SJCRH30 (cell line): ENCODE measurements around the gene KRTAP17-1. TPM values are rescaled to one million over a fixed set of nuclear protein-coding genes. Genes with fewer than 3 reads are reported as not detected.

Experiments
- DNase-seq, 2 experiments: peaks; one replicate each; pipeline ENCODE4 v3.0.0-alpha.2; 2015 to 2020
- H3K27ac ChIP-seq: fragments of 250-450 bp; sonication (Bioruptor Pico); 2 replicates; pipeline ENCODE4 v1.5.1; 2020; ENCODE audit warnings: mild to moderate bottlenecking, moderate library complexity
- H3K27me3 ChIP-seq: fragments of 250-450 bp; sonication (Bioruptor Pico); 2 replicates; pipeline ENCODE4 v1.5.1; 2020; ENCODE audit warnings: mild to moderate bottlenecking, moderate library complexity
- H3K36me3 ChIP-seq: fragments of 250-450 bp; sonication (Bioruptor Pico); 2 replicates; pipeline ENCODE4 v1.5.1; 2020; ENCODE audit warnings: mild to moderate bottlenecking, moderate library complexity
- H3K4me1 ChIP-seq: fragments of 250-450 bp; sonication (Bioruptor Pico); 2 replicates; pipeline ENCODE4 v1.5.1; 2020; ENCODE audit warnings: mild to moderate bottlenecking, moderate library complexity
- H3K4me3 ChIP-seq: fragments of 250-450 bp; sonication (Bioruptor Pico); 2 replicates; pipeline ENCODE4 v1.5.1; 2020; ENCODE audit warnings: mild to moderate bottlenecking, moderate library complexity
- H3K9me3 ChIP-seq: fragments of 250-450 bp; sonication (Bioruptor Pico); replicated peaks from 2 replicates; pipeline ENCODE4 v1.5.1; 2020; ENCODE audit warnings: mild to moderate bottlenecking, moderate library complexity
- total RNA-seq: library from RNA; depleted of rRNA; stranded (reverse); fragments of >200 nt; shearing (Covaris generic); gene quantifications from 2 replicates; pipeline ENCODE4 v1.2.3, GENCODE V29; 2014

The KRTAP17-1 gene
- total RNA-seq, 1 experiment from 2014 or later, result not detected

- no peak for DNase-seq
- Histone ChIP-seq H3K4me1 (0 out of 2 replicates have a peak, but pooled peaks cover 3% of the 10 kb centered on the region), H3K9me3 (no peaks in the 10 kb centered on the region), H3K27ac (no peak overlapping the region), H3K36me3 (no peaks in the 10 kb centered on the region), H3K27me3 (no peaks in the 10 kb centered on the region), H3K4me3 (no peak overlapping the region)
Measured at GRCh38 chr17:41339571-41340172, 24.2 kb upstream of the KRTAP17-1 start.

- no peak overlapping the region for H3K4me3 ChIP-seq
- no peaks in the 10 kb centered on the region for H3K9me3 ChIP-seq
- H3K4me1 ChIP-seq, result 0 out of 2 replicates have a peak, but pooled peaks cover 3% of the 10 kb centered on the region
- no peaks in the 10 kb centered on the region for H3K36me3 ChIP-seq
- DNase-seq, result no peak
- H3K27ac ChIP-seq, result no peak overlapping the region
- no peaks in the 10 kb centered on the region for H3K27me3 ChIP-seq
Measured at GRCh38 chr17:41338961-41339485, 23.5 kb upstream of the KRTAP17-1 start.

- Histone ChIP-seq H3K4me1 (0 out of 2 replicates have a peak, but pooled peaks cover 3% of the 10 kb centered on the region), H3K36me3 (no peaks in the 10 kb centered on the region), H3K9me3 (no peaks in the 10 kb centered on the region), H3K4me3 (no peak overlapping the region), H3K27me3 (no peaks in the 10 kb centered on the region), H3K27ac (no peak overlapping the region)
- DNase-seq, result no peak
Measured at GRCh38 chr17:41335747-41336146, 20.2 kb upstream of the KRTAP17-1 start.

- Histone ChIP-seq H3K36me3 (no peaks in the 10 kb centered on the region), H3K27ac (no peak overlapping the region), H3K4me3 (no peak overlapping the region), H3K9me3 (no peaks in the 10 kb centered on the region), H3K4me1 (0 out of 2 replicates have a peak, but pooled peaks cover 3% of the 10 kb centered on the region), H3K27me3 (no peaks in the 10 kb centered on the region)
- DNase-seq, result no peak
Measured at GRCh38 chr17:41334385-41335305, 19.1 kb upstream of the KRTAP17-1 start.

GRCh38 chr17:41333836-41334235, 18.3 kb upstream of the KRTAP17-1 start:
- H3K36me3 ChIP-seq, result no peaks in the 10 kb centered on the region
- no peaks in the 10 kb centered on the region for H3K9me3 ChIP-seq
- no peak overlapping the region for H3K27ac ChIP-seq
- no peak for DNase-seq
- no peak overlapping the region for H3K4me3 ChIP-seq
- H3K27me3 ChIP-seq, result no peaks in the 10 kb centered on the region
- 0 out of 2 replicates have a peak, but pooled peaks cover 3% of the 10 kb centered on the region for H3K4me1 ChIP-seq

- no peaks in the 10 kb centered on the region for H3K36me3 ChIP-seq
- no peaks in the 10 kb centered on the region for H3K9me3 ChIP-seq
- H3K27me3 ChIP-seq, result no peaks in the 10 kb centered on the region
- H3K4me1 ChIP-seq, result no peaks in the 10 kb centered on the region
- H3K4me3 ChIP-seq, result no peak overlapping the region
- no peak overlapping the region for H3K27ac ChIP-seq
- DNase-seq, result no peak
Measured at GRCh38 chr17:41333098-41333497, 17.6 kb upstream of the KRTAP17-1 start.

GRCh38 chr17:41332239-41332638, 16.7 kb upstream of the KRTAP17-1 start:
- Histone ChIP-seq H3K27ac (no peak overlapping the region), H3K9me3 (no peaks in the 10 kb centered on the region), H3K4me3 (no peak overlapping the region), H3K27me3 (no peaks in the 10 kb centered on the region), H3K36me3 (no peaks in the 10 kb centered on the region), H3K4me1 (no peaks in the 10 kb centered on the region)
- no peak for DNase-seq

GRCh38 chr17:41331606-41332005, 16.1 kb upstream of the KRTAP17-1 start:
- H3K4me3 ChIP-seq, result no peak overlapping the region

GRCh38 chr17:41329279-41329948, 13.9 kb upstream of the KRTAP17-1 start:
- Histone ChIP-seq H3K27ac (no peak overlapping the region), H3K4me1 (no peaks in the 10 kb centered on the region), H3K4me3 (no peak overlapping the region), H3K36me3 (no peaks in the 10 kb centered on the region), H3K9me3 (no peaks in the 10 kb centered on the region), H3K27me3 (no peaks in the 10 kb centered on the region)
- peak; percentile 53 to 75 for DNase-seq

More at GRCh38 chr17:41331606-41332005, 16.1 kb upstream of the KRTAP17-1 start:
- DNase-seq, result no peak
- no peaks in the 10 kb centered on the region for H3K36me3 ChIP-seq
- H3K27me3 ChIP-seq, result no peaks in the 10 kb centered on the region
- H3K4me1 ChIP-seq, result no peaks in the 10 kb centered on the region
- no peak overlapping the region for H3K27ac ChIP-seq
- no peaks in the 10 kb centered on the region for H3K9me3 ChIP-seq

- Histone ChIP-seq H3K4me3 (no peak overlapping the region), H3K9me3 (no peaks in the 10 kb centered on the region), H3K27ac (no peak overlapping the region), H3K36me3 (no peaks in the 10 kb centered on the region), H3K27me3 (no peaks in the 10 kb centered on the region), H3K4me1 (no peaks in the 10 kb centered on the region)
- DNase-seq, result no peak
Measured at GRCh38 chr17:41328207-41328606, 12.7 kb upstream of the KRTAP17-1 start.

GRCh38 chr17:41327411-41328120, 12.1 kb upstream of the KRTAP17-1 start:
- Histone ChIP-seq H3K4me1 (no peaks in the 10 kb centered on the region), H3K4me3 (no peak overlapping the region), H3K36me3 (no peaks in the 10 kb centered on the region), H3K9me3 (no peaks in the 10 kb centered on the region), H3K27ac (no peak overlapping the region), H3K27me3 (no peaks in the 10 kb centered on the region)
- no peak for DNase-seq

GRCh38 chr17:41326173-41327145, 10.9 kb upstream of the KRTAP17-1 start:
- Histone ChIP-seq H3K4me3 (no peak overlapping the region), H3K27ac (no peak overlapping the region), H3K4me1 (no peaks in the 10 kb centered on the region), H3K9me3 (no peaks in the 10 kb centered on the region), H3K36me3 (no peaks in the 10 kb centered on the region), H3K27me3 (no peaks in the 10 kb centered on the region)
- DNase-seq, result peak in 1 of 2 experiments; percentile 14

GRCh38 chr17:41325611-41326010, 10.1 kb upstream of the KRTAP17-1 start:
- no peak for DNase-seq
- no peak overlapping the region for H3K27ac ChIP-seq
- 0 out of 2 replicates have a peak, but pooled peaks cover 3% of the 10 kb centered on the region for H3K9me3 ChIP-seq
- no peak overlapping the region for H3K4me3 ChIP-seq
- no peaks in the 10 kb centered on the region for H3K4me1 ChIP-seq
- no peaks in the 10 kb centered on the region for H3K36me3 ChIP-seq
- H3K27me3 ChIP-seq, result no peaks in the 10 kb centered on the region
